ENCODE measurements around the gene TIE1.

Gene TIE1

GRCh38 chr1:43300378-43301094, at the start of gene TIE1:
Gene TIE1 (plus strand): TSS chr1:43300982. CDS start chr1:43301072, 90 bp downstream.
- no peaks in the 10 kb centered on the region for H3K36me3 ChIP-seq (ENCODE audit: control insufficient read depth, insufficient read depth, low read length)
- H3K4me1 ChIP-seq (ENCODE audit: control insufficient read depth, insufficient read depth, low read length), result peaks cover 17% of the 10 kb centered on the region
- no peak within 1 kb of the TSS for H3K4me3 ChIP-seq (ENCODE audit: low read depth, low read length)
- no peak within 1 kb of the TSS for H3K9ac ChIP-seq (ENCODE audit: low read depth, low read length)
- no peaks in the 10 kb centered on the region for H3K27me3 ChIP-seq (ENCODE audit: control insufficient read depth, insufficient read depth, low read length)
- no peak within 1 kb of the TSS for H3K27ac ChIP-seq (ENCODE audit: low read depth, low read length)
- H3K9me3 ChIP-seq (ENCODE audit: control insufficient read depth, insufficient read depth, low read length), result no peaks in the 10 kb centered on the region

DNA sequence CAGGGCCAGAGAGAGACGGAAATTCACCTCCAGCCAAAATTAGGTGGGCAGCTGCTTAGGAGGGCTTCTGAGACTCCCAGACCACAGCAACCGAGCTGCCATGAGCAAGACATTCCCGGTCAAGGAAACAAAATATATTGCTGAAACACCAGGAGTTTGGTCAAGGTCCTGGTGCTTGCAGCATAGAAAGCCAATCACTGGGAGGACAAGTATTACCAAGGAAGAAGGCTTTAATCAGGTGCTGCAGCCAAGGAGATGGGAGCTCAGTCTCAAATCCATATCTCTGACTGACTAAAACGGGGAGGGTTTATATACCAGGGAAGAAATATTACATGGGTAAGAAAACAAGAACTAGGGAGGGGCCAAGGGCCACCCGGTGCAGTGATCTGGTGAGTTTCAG, 49.8 kb upstream of the TIE1 start:
- Histone ChIP-seq H3K9ac (ENCODE audit: low read depth, low read length) (no peak overlapping the region), H3K36me3 (ENCODE audit: control insufficient read depth, insufficient read depth, low read length) (no peaks in the 10 kb centered on the region), H3K9me3 (ENCODE audit: control insufficient read depth, insufficient read depth, low read length) (peaks cover 23% of the 10 kb centered on the region), H3K27ac (ENCODE audit: low read depth, low read length) (no peak overlapping the region), H3K4me1 (ENCODE audit: control insufficient read depth, insufficient read depth, low read length) (no peaks in the 10 kb centered on the region), H3K27me3 (ENCODE audit: control insufficient read depth, insufficient read depth, low read length) (no peaks in the 10 kb centered on the region), H3K4me3 (ENCODE audit: low read depth, low read length) (no peak overlapping the region)

GRCh38 chr1:43252225-43252624, 48.6 kb upstream of the TIE1 start:
- Histone ChIP-seq H3K9me3 (ENCODE audit: control insufficient read depth, insufficient read depth, low read length) (peaks cover 11% of the 10 kb centered on the region), H3K4me3 (ENCODE audit: low read depth, low read length) (no peak overlapping the region), H3K9ac (ENCODE audit: low read depth, low read length) (no peak overlapping the region), H3K36me3 (ENCODE audit: control insufficient read depth, insufficient read depth, low read length) (no peaks in the 10 kb centered on the region), H3K27me3 (ENCODE audit: control insufficient read depth, insufficient read depth, low read length) (no peaks in the 10 kb centered on the region), H3K27ac (ENCODE audit: low read depth, low read length) (no peak overlapping the region), H3K4me1 (ENCODE audit: control insufficient read depth, insufficient read depth, low read length) (no peaks in the 10 kb centered on the region)

DNA sequence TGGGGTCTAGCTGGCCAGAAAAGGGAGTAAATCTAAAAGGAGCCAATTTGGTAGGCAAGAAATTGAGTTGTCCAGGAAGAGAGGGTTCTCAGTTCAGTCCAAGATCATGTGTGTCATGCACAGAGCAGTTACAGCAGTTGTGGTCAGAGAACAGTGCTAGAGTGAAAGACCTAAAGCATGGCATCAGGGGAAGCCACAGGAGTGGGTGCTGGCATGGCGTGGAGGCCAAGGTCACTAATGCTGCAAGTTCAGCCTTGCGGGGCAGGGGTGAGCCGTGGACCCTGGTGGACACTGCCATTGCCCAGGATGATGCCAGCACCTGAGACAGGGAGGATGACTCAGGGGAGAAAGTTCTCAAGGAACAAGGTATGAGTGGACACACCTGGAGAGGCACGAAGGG, 47.6 kb upstream of the TIE1 start:
- Histone ChIP-seq H3K9me3 (ENCODE audit: control insufficient read depth, insufficient read depth, low read length) (peaks cover 10% of the 10 kb centered on the region), H3K4me1 (ENCODE audit: control insufficient read depth, insufficient read depth, low read length) (no peaks in the 10 kb centered on the region), H3K4me3 (ENCODE audit: low read depth, low read length) (no peak overlapping the region), H3K27ac (ENCODE audit: low read depth, low read length) (no peak overlapping the region), H3K9ac (ENCODE audit: low read depth, low read length) (no peak overlapping the region), H3K27me3 (ENCODE audit: control insufficient read depth, insufficient read depth, low read length) (no peaks in the 10 kb centered on the region), H3K36me3 (ENCODE audit: control insufficient read depth, insufficient read depth, low read length) (no peaks in the 10 kb centered on the region)

GRCh38 chr1:43253876-43254275, 46.9 kb upstream of the TIE1 start:
- H3K4me3 ChIP-seq (ENCODE audit: low read depth, low read length), result no peak overlapping the region
- H3K9me3 ChIP-seq (ENCODE audit: control insufficient read depth, insufficient read depth, low read length), result peaks cover 16% of the 10 kb centered on the region
- no peaks in the 10 kb centered on the region for H3K4me1 ChIP-seq (ENCODE audit: control insufficient read depth, insufficient read depth, low read length)
- H3K36me3 ChIP-seq (ENCODE audit: control insufficient read depth, insufficient read depth, low read length), result no peaks in the 10 kb centered on the region
- no peaks in the 10 kb centered on the region for H3K27me3 ChIP-seq (ENCODE audit: control insufficient read depth, insufficient read depth, low read length)
- H3K27ac ChIP-seq (ENCODE audit: low read depth, low read length), result no peak overlapping the region
- no peak overlapping the region for H3K9ac ChIP-seq (ENCODE audit: low read depth, low read length)

DNA sequence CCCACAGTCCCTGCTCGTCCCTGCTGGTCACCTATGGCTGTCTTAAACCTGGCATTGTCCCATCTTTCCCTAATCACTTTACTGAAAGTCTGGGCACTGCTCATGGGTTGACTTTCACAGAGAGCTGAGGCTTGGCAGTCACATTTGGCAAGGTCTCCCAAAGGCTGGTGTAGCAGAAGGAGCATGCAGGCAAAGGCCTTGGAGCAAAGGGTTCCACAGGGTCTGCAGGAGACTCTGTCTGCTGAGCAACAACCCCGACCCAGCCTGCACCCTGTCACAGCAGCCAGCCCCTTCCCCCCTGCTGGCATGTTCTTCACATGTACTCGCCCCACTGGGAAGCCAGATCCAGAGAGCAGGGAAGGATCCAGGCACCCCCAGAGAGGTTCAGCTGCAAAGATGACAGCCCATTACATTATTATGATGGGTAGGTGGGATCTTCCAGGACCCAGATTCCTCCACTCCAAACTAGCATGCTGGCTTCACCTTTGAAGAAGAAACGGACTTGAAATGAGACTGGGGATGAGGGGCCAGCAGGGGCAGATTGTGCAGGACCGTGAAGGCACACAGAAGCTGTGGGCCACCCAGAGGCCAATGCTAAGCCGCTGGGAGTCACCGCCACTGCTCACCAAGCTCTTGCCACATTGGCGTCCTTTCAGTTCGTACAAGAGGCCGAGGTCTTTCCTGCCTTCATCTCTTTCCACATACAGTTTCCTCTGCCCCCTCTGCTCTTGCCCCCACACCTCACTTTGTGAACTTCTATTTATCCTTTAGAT, 45.2 kb upstream of the TIE1 start:
- no peaks in the 10 kb centered on the region for H3K27me3 ChIP-seq (ENCODE audit: control insufficient read depth, insufficient read depth, low read length)
- no peak overlapping the region for H3K4me3 ChIP-seq (ENCODE audit: low read depth, low read length)
- H3K27ac ChIP-seq (ENCODE audit: low read depth, low read length), result no peak overlapping the region
- H3K4me1 ChIP-seq (ENCODE audit: control insufficient read depth, insufficient read depth, low read length), result no peaks in the 10 kb centered on the region
- H3K9ac ChIP-seq (ENCODE audit: low read depth, low read length), result no peak overlapping the region
- H3K36me3 ChIP-seq (ENCODE audit: control insufficient read depth, insufficient read depth, low read length), result no peaks in the 10 kb centered on the region
- H3K9me3 ChIP-seq (ENCODE audit: control insufficient read depth, insufficient read depth, low read length), result peaks cover 18% of the 10 kb centered on the region

DNA sequence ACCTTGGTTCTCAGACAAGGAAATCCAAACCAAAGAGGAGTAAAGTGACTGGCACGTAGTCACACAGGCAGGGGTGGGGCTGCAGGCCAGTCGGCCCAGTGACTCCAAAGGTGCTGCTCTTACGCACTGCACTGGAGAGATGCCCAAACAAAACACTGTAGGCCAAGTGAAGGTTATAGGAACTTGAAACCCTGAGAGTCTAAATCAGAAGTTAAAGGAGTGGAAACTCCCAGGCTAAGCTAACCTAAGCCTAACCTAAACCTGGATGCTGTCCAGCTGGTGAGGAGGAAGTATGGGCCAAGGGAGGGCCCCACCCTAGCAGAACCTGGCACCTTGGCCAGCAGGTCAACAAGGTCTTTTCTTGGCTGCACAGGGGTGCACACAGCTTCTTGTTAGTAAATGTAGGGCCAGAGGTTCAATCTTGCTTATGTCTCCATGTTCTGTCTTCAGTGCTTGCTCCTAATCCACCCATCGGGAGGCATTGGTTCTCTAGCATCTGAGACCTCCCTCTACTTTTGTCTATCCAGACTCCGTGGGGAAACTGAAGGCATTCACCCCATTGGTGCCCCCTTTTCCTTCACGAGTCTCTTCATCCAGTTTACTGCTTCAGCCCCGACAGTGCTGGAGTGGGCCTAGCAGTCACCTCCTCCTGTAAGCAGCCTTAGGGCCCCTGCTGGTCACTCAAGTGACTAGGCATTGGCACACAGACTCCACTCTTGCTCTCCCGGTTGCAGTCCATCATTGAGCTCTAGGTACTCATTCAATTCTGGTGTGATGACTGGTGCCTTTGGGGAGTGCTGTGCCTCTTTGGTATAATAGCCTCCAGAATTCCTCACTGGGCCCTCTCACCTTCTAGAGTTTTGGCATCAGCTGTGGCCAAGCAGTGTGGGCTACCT, 43.9 kb upstream of the TIE1 start:
- no peaks in the 10 kb centered on the region for H3K36me3 ChIP-seq (ENCODE audit: control insufficient read depth, insufficient read depth, low read length)
- H3K4me3 ChIP-seq (ENCODE audit: low read depth, low read length), result no peak overlapping the region
- no peak overlapping the region for H3K27ac ChIP-seq (ENCODE audit: low read depth, low read length)
- no peak overlapping the region for H3K9ac ChIP-seq (ENCODE audit: low read depth, low read length)
- H3K27me3 ChIP-seq (ENCODE audit: control insufficient read depth, insufficient read depth, low read length), result no peaks in the 10 kb centered on the region
- no peaks in the 10 kb centered on the region for H3K4me1 ChIP-seq (ENCODE audit: control insufficient read depth, insufficient read depth, low read length)
- H3K9me3 ChIP-seq (ENCODE audit: control insufficient read depth, insufficient read depth, low read length), result peaks cover 27% of the 10 kb centered on the region

- Histone ChIP-seq H3K36me3 (ENCODE audit: control insufficient read depth, insufficient read depth, low read length) (no peaks in the 10 kb centered on the region), H3K27me3 (ENCODE audit: control insufficient read depth, insufficient read depth, low read length) (no peaks in the 10 kb centered on the region), H3K9ac (ENCODE audit: low read depth, low read length) (no peak overlapping the region), H3K4me1 (ENCODE audit: control insufficient read depth, insufficient read depth, low read length) (no peaks in the 10 kb centered on the region), H3K27ac (ENCODE audit: low read depth, low read length) (no peak overlapping the region), H3K9me3 (ENCODE audit: control insufficient read depth, insufficient read depth, low read length) (peaks cover 35% of the 10 kb centered on the region), H3K4me3 (ENCODE audit: low read depth, low read length) (no peak overlapping the region)
Measured at GRCh38 chr1:43258370-43258769, 42.4 kb upstream of the TIE1 start.

GRCh38 chr1:43265431-43265830, 35.4 kb upstream of the TIE1 start:
- Histone ChIP-seq H3K9me3 (ENCODE audit: control insufficient read depth, insufficient read depth, low read length) (peaks cover 29% of the 10 kb centered on the region), H3K27me3 (ENCODE audit: control insufficient read depth, insufficient read depth, low read length) (no peaks in the 10 kb centered on the region), H3K27ac (ENCODE audit: low read depth, low read length) (no peak overlapping the region), H3K36me3 (ENCODE audit: control insufficient read depth, insufficient read depth, low read length) (no peaks in the 10 kb centered on the region), H3K9ac (ENCODE audit: low read depth, low read length) (no peak overlapping the region), H3K4me3 (ENCODE audit: low read depth, low read length) (no peak overlapping the region), H3K4me1 (ENCODE audit: control insufficient read depth, insufficient read depth, low read length) (peaks cover 9% of the 10 kb centered on the region)

DNA sequence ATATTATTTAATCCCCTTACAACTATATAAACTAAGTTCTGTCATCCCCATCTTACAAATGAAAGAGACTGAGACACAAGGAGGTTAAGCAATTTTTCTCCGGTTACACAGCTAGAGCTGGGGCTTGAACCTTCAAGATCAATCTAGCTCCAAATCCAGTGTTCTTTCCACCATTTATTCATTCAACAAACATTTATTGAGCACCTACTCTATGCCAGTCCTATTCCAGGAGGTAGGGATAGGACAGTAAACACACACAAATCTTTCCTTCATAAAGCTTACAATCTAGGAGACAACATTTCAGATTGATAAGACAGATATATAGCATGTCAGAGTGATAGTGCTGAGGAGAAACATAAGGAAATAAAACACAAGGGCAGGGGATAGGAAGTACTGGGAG, 33.9 kb upstream of the TIE1 start:
- Histone ChIP-seq H3K9me3 (ENCODE audit: control insufficient read depth, insufficient read depth, low read length) (peaks cover 20% of the 10 kb centered on the region), H3K36me3 (ENCODE audit: control insufficient read depth, insufficient read depth, low read length) (no peaks in the 10 kb centered on the region), H3K4me3 (ENCODE audit: low read depth, low read length) (no peak overlapping the region), H3K9ac (ENCODE audit: low read depth, low read length) (no peak overlapping the region), H3K4me1 (ENCODE audit: control insufficient read depth, insufficient read depth, low read length) (peaks cover 19% of the 10 kb centered on the region), H3K27ac (ENCODE audit: low read depth, low read length) (no peak overlapping the region), H3K27me3 (ENCODE audit: control insufficient read depth, insufficient read depth, low read length) (no peaks in the 10 kb centered on the region)

Data from HUES48 (cell line).